ENCODE data around the gene TBC1D13. TPM values are rescaled to one million over a fixed set of nuclear protein-coding genes. Genes with fewer than 3 reads are reported as not detected.

Gene TBC1D13
- total RNA-seq, 1 experiment from 2014 or later, result 10.9 TPM

- H3K9me3 Mint-ChIP-seq (ENCODE audit: unreplicated experiment), result no peaks in the 10 kb centered on the region
- peak within 1 kb of the TSS; percentile 97 for H3K4me3 Mint-ChIP-seq (ENCODE audit: unreplicated experiment)
- ChIA-PET POLR2A (interaction anchor here (0.6 to 1.8 kb wide), 26 partner anchors 9 to 501 kb away, joined by 3 to 39 read pairs (median 4); partner anchors contain the start of genes ENDOG, KYAT1, SH3GLB2 and SPTAN1), CTCF (interaction anchor here (0.6 to 1.3 kb wide), 4 partner anchors 11 to 348 kb away, joined by 3 to 13 read pairs (median 4); partner anchors contain the start of genes ENDOG and IER5L)
- peaks cover 15% of the 10 kb centered on the region for H3K4me1 Mint-ChIP-seq (ENCODE audit: insufficient read depth, unreplicated experiment)
- H3K27me3 Mint-ChIP-seq (ENCODE audit: insufficient read depth, unreplicated experiment), result no peaks in the 10 kb centered on the region
- intact Hi-C loops (cut with micrococcal nuclease), result no loop called here
- H3K27ac Mint-ChIP-seq (ENCODE audit: low read depth, unreplicated experiment), result peak within 1 kb of the TSS; percentile 94
- TF ChIP-seq CTCF (IDR thresholded peaks at IDR 0.05; ENCODE audit: unreplicated experiment), result no peak
- no TSS peak for BruUV-seq (replicated peaks)
- DNase-seq (ENCODE audit: unreplicated experiment), result peak; percentile 95
- peaks cover 16% of the 10 kb centered on the region for H3K36me3 Mint-ChIP-seq (ENCODE audit: insufficient read depth, unreplicated experiment)
Measured at GRCh38 chr9:128829477-128830251, 42.6 kb downstream of the TBC1D13 start, which contains the start of gene SPOUT1. TSS of gene SPOUT1 (minus strand) at chr9:128829794. CDS start at chr9:128829780, 14 bp downstream.

GRCh38 chr9:128833696-128834095 is 46.6 kb downstream of the TBC1D13 start:
- Mint-ChIP-seq H3K4me3 (ENCODE audit: unreplicated experiment) (no peak overlapping the region), H3K36me3 (ENCODE audit: insufficient read depth, unreplicated experiment) (peaks cover 20% of the 10 kb centered on the region), H3K27me3 (ENCODE audit: insufficient read depth, unreplicated experiment) (no peaks in the 10 kb centered on the region), H3K9me3 (ENCODE audit: unreplicated experiment) (no peaks in the 10 kb centered on the region), H3K4me1 (ENCODE audit: insufficient read depth, unreplicated experiment) (peaks cover 5% of the 10 kb centered on the region), H3K27ac (ENCODE audit: low read depth, unreplicated experiment) (peak overlapping the region; percentile 59)
- TF ChIP-seq CTCF (IDR thresholded peaks at IDR 0.05; ENCODE audit: unreplicated experiment), result no peak
- intact Hi-C loops (cut with micrococcal nuclease), result no loop called here
- ChIA-PET POLR2A (no interaction called here), CTCF (interaction anchor here (0.6 kb wide), 1 partner anchor 292 kb away, joined by 3 read pairs; no protein-coding TSS in a partner anchor)
- no peak for DNase-seq (ENCODE audit: unreplicated experiment)
- no TSS peak for BruUV-seq (replicated peaks)

GRCh38 chr9:128835246-128836210 is 48.5 kb downstream of the TBC1D13 start:
- no peak for TF ChIP-seq CTCF (IDR thresholded peaks at IDR 0.05; ENCODE audit: unreplicated experiment)
- Mint-ChIP-seq H3K27me3 (ENCODE audit: insufficient read depth, unreplicated experiment) (no peaks in the 10 kb centered on the region), H3K36me3 (ENCODE audit: insufficient read depth, unreplicated experiment) (peaks cover 26% of the 10 kb centered on the region), H3K4me3 (ENCODE audit: unreplicated experiment) (no peak overlapping the region), H3K4me1 (ENCODE audit: insufficient read depth, unreplicated experiment) (no peaks in the 10 kb centered on the region), H3K9me3 (ENCODE audit: unreplicated experiment) (no peaks in the 10 kb centered on the region), H3K27ac (ENCODE audit: low read depth, unreplicated experiment) (no peak overlapping the region)
- BruUV-seq (replicated peaks), result no TSS peak
- ChIA-PET POLR2A (no interaction called here), CTCF (interaction anchor here (0.6 kb wide), 1 partner anchor 75 kb away, joined by 3 read pairs; no protein-coding TSS in a partner anchor)
- intact Hi-C loops (cut with micrococcal nuclease), result no loop called here
- DNase-seq (ENCODE audit: unreplicated experiment), result no peak

All from MCF 10A (cell line).